Left lobe of liver (tissue), 2 donors: ENCODE data around the gene DCLK2. TPM values are rescaled to one million over a fixed set of nuclear protein-coding genes. Genes with fewer than 3 reads are reported as not detected.
"Not testable (repeated sequence)": the region's sequence is repeated elsewhere in the genome, so short reads cannot be mapped to it uniquely, and the experiment has no call there.

Source experiments
- ATAC-seq: fragments of 200-7000 bp; cut with Tn5 transposase; one replicate; pipeline ENCODE4 v1.9.1; 2020; ENCODE audit warnings: mild to moderate bottlenecking, moderate library complexity
- DNase-seq: peaks from one replicate; pipeline ENCODE4 v3.0.0-alpha.2; 2020; ENCODE audit warnings: low spot score
- total RNA-seq: library from RNA; stranded (reverse); gene quantifications from one replicate; pipeline ENCODE4 v1.2.1, GENCODE V29; 2021
- donor health status: DM: no; HTN: no; CAD: no; lungs with moderate emphysema.
- donor health status: DM: no; HTN: yes; CAD: no.

Gene DCLK2
- total RNA-seq, 1 donor from 2014 or later = 0.68 TPM

GRCh38 chr4:150145090-150145945, 67.1 kb downstream of the DCLK2 start:
- ATAC-seq (no peak), DNase-seq (no peak)

- no peak for ATAC-seq
- DNase-seq = no peak
These were observed 67.7 kb downstream of the DCLK2 start for GRCh38 chr4:150145946-150146340.

GRCh38 chr4:150149381-150149780, 71.1 kb downstream of the DCLK2 start:
- ATAC-seq (no peak), DNase-seq (no peak)

GRCh38 chr4:150150629-150151062, 72.4 kb downstream of the DCLK2 start:
- DNase-seq (no peak), ATAC-seq (no peak)

- no peak for DNase-seq
- ATAC-seq = no peak
These were observed 74.5 kb downstream of the DCLK2 start for GRCh38 chr4:150152766-150153165.

GRCh38 chr4:150155391-150155790, 77.1 kb downstream of the DCLK2 start:
- ATAC-seq (no peak), DNase-seq (no peak)

- ATAC-seq (no peak), DNase-seq (no peak)
These were observed 78.3 kb downstream of the DCLK2 start for GRCh38 chr4:150156543-150156942.

GRCh38 chr4:150158041-150158440, 79.8 kb downstream of the DCLK2 start:
- DNase-seq (no peak), ATAC-seq (no peak)

- DNase-seq = no peak
- no peak for ATAC-seq
These were observed 82.2 kb downstream of the DCLK2 start for GRCh38 chr4:150160473-150160872.

GRCh38 chr4:150161109-150161508, 82.9 kb downstream of the DCLK2 start:
- DNase-seq = no peak
- no peak for ATAC-seq

GRCh38 chr4:150162020-150162419, 83.8 kb downstream of the DCLK2 start:
- ATAC-seq = not testable (repeated sequence)

GRCh38 chr4:150164055-150164454, 85.8 kb downstream of the DCLK2 start:
- ATAC-seq (no peak), DNase-seq (no peak)

More at GRCh38 chr4:150162020-150162419, 83.8 kb downstream of the DCLK2 start:
- DNase-seq = not testable (repeated sequence)

GRCh38 chr4:150164956-150165629, 86.8 kb downstream of the DCLK2 start:
- ATAC-seq = no peak
- no peak for DNase-seq

- ATAC-seq = peak; percentile 24
- no peak for DNase-seq
These were observed 88.8 kb downstream of the DCLK2 start for GRCh38 chr4:150167054-150167453.

- DNase-seq (no peak), ATAC-seq (no peak)
These were observed 95.2 kb downstream of the DCLK2 start for GRCh38 chr4:150173432-150173861.

GRCh38 chr4:150173982-150174398, 95.7 kb downstream of the DCLK2 start:
- DNase-seq = no peak
- peak; percentile 67 for ATAC-seq

GRCh38 chr4:150176547-150176946, 98.3 kb downstream of the DCLK2 start:
- ATAC-seq = no peak
- no peak for DNase-seq

- DNase-seq (no peak), ATAC-seq (no peak)
These were observed 99.9 kb downstream of the DCLK2 start for GRCh38 chr4:150178161-150178560.

GRCh38 chr4:150181536-150181935, 103.3 kb downstream of the DCLK2 start:
- DNase-seq = no peak
- peak; percentile 36 for ATAC-seq

- ATAC-seq = no peak
- no peak for DNase-seq
These were observed 104.5 kb downstream of the DCLK2 start for GRCh38 chr4:150182794-150183193.

GRCh38 chr4:150185033-150185432, 106.8 kb downstream of the DCLK2 start:
- DNase-seq, ATAC-seq: not testable (repeated sequence)

- DNase-seq (no peak), ATAC-seq (no peak)
These were observed 114.7 kb downstream of the DCLK2 start for GRCh38 chr4:150192986-150193385.
